Activated CD8-positive, alpha-beta memory T cell treated with anti-CD3 and anti-CD28 coated beads for 36 hours (primary cell): ENCODE measurements around the gene GPSM1. TPM values are rescaled to one million over a fixed set of nuclear protein-coding genes. Genes with fewer than 3 reads are reported as not detected.

Experiments used
- total RNA-seq, 2 experiments: library from RNA; stranded (reverse); gene quantifications; one replicate each; pipeline ENCODE4 v1.2.3, GENCODE V29; 2021

The GPSM1 gene
- total RNA-seq, 2 experiments from 2014 or later = 7.5 to 8.6 TPM

Other genes with a start within 250 kb of the GPSM1 start
- gene NACC2, start 232.2 kb upstream of the GPSM1 start, total RNA-seq = 1 to 10 TPM; 8.4 to 8.5 TPM
- gene TMEM250, start 208.7 kb upstream of the GPSM1 start, total RNA-seq = 10 to 100 TPM; 40.6 to 41.7 TPM
- gene LHX3, start 122.4 kb upstream of the GPSM1 start, total RNA-seq = not detected
- gene QSOX2, start 81.7 kb upstream of the GPSM1 start, total RNA-seq = 10 to 100 TPM; 17.8 to 18.2 TPM
- gene CCDC187, start 23.4 kb upstream of the GPSM1 start, total RNA-seq = not detected
- gene DNLZ, start 36.2 kb downstream of the GPSM1 start, total RNA-seq = 10 to 100 TPM; 29.6 to 31.8 TPM
- gene CARD9, start 46.1 kb downstream of the GPSM1 start, total RNA-seq = 1 to 10 TPM; 1.8 to 2.7 TPM
- gene SNAPC4, start 72.6 kb downstream of the GPSM1 start, total RNA-seq = 10 to 100 TPM; 23.4 to 24.5 TPM
- gene ENTR1, start 83.1 kb downstream of the GPSM1 start, total RNA-seq = 10 to 100 TPM; 55.7 to 55.8 TPM
- gene PMPCA, start 83.1 kb downstream of the GPSM1 start, total RNA-seq = 100 to 1,000 TPM; 117 to 120 TPM
- 10 to 100 TPM; 15.9 to 16.5 TPM for gene INPP5E, start 112.3 kb downstream of the GPSM1 start, total RNA-seq
- 10 to 100 TPM; 78.7 to 80.9 TPM for gene SEC16A, start 155.5 kb downstream of the GPSM1 start, total RNA-seq
- 10 to 100 TPM; 69.5 to 71.4 TPM for gene NOTCH1, start 218.5 kb downstream of the GPSM1 start, total RNA-seq